ENCODE results near the gene OBSCN. TPM values are rescaled to one million over a fixed set of nuclear protein-coding genes. Genes with fewer than 3 reads are reported as not detected.

Gene OBSCN
- total RNA-seq, 1 experiment from 2014 or later = 29.1 TPM

GRCh38 chr1:228304225-228304624, 96.4 kb downstream of the OBSCN start:
- ATAC-seq (no peak), DNase-seq (no peak)
- no peak overlapping the region for H3K4me3 ChIP-seq (ENCODE audit: low read length)
- CTCF ChIA-PET = no interaction called here
- peaks cover 20% of the 10 kb centered on the region for H3K9me3 ChIP-seq (ENCODE audit: low read length)
- POLR2A ChIA-PET (ENCODE audit: unreplicated experiment) = no interaction called here
- no peak overlapping the region for H3K27ac ChIP-seq (ENCODE audit: low read length)
- no peaks in the 10 kb centered on the region for H3K27me3 ChIP-seq (ENCODE audit: low read length)
- BruUV-seq (replicated peaks) = no TSS peak
- H3K9me2 ChIP-seq (replicated peaks; ENCODE audit: low read length) = no peaks in the 10 kb centered on the region
- H3F3A ChIP-seq (ENCODE audit: low read length, unreplicated experiment) = no peaks in the 10 kb centered on the region
- H2AFZ ChIP-seq (ENCODE audit: low read length) = no peak overlapping the region
- no peaks in the 10 kb centered on the region for H3K79me2 ChIP-seq (ENCODE audit: low read length)
- no peak overlapping the region for H3K9ac ChIP-seq (ENCODE audit: low read length)
- no peak overlapping the region for H3K4me2 ChIP-seq (ENCODE audit: low read length)
- no peak for TF ChIP-seq EZH2phosphoT487 (IDR thresholded peaks at IDR 0.05; ENCODE audit: borderline replicate concordance, low read length)
- no peak for TF ChIP-seq EZH2 (IDR thresholded peaks at IDR 0.05; ENCODE audit: low read length, unreplicated experiment)
- no peak for TF ChIP-seq CTCF (conservative IDR thresholded peaks at IDR 0.05; ENCODE audit: low read depth, low read length)
- intact Hi-C loops (cut with micrococcal nuclease) = no loop called here
- H4K20me1 ChIP-seq (ENCODE audit: low read length) = no peaks in the 10 kb centered on the region
- H3K36me3 ChIP-seq (ENCODE audit: low read depth, low read length) = no peaks in the 10 kb centered on the region
- H3K4me1 ChIP-seq (ENCODE audit: insufficient read depth, low read length) = no peaks in the 10 kb centered on the region

GRCh38 chr1:228304766-228305395, 97.0 kb downstream of the OBSCN start:
- no peaks in the 10 kb centered on the region for H3K27me3 ChIP-seq (ENCODE audit: low read length)
- DNase-seq (no peak), ATAC-seq (no peak; the same call in 1 of the 2 replicates)
- no peaks in the 10 kb centered on the region for H3F3A ChIP-seq (ENCODE audit: low read length, unreplicated experiment)
- no peaks in the 10 kb centered on the region for H3K36me3 ChIP-seq (ENCODE audit: low read depth, low read length)
- no peak overlapping the region for H3K4me3 ChIP-seq (ENCODE audit: low read length)
- H4K20me1 ChIP-seq (ENCODE audit: low read length) = no peaks in the 10 kb centered on the region
- no peak overlapping the region for H3K4me2 ChIP-seq (ENCODE audit: low read length)
- no peaks in the 10 kb centered on the region for H3K4me1 ChIP-seq (ENCODE audit: insufficient read depth, low read length)
- peaks cover 20% of the 10 kb centered on the region for H3K9me3 ChIP-seq (ENCODE audit: low read length)
- H2AFZ ChIP-seq (ENCODE audit: low read length) = no peak overlapping the region
- no peaks in the 10 kb centered on the region for H3K9me2 ChIP-seq (replicated peaks; ENCODE audit: low read length)
- TF ChIP-seq EZH2phosphoT487 (IDR thresholded peaks at IDR 0.05; ENCODE audit: borderline replicate concordance, low read length) (no peak), EZH2 (IDR thresholded peaks at IDR 0.05; ENCODE audit: low read length, unreplicated experiment) (no peak), CTCF (conservative IDR thresholded peaks at IDR 0.05; ENCODE audit: low read depth, low read length) (no peak)
- H3K9ac ChIP-seq (ENCODE audit: low read length) = no peak overlapping the region
- intact Hi-C loops (cut with micrococcal nuclease) = no loop called here
- ChIA-PET POLR2A (ENCODE audit: unreplicated experiment) (no interaction called here), CTCF (no interaction called here)
- H3K79me2 ChIP-seq (ENCODE audit: low read length) = no peaks in the 10 kb centered on the region
- BruUV-seq (replicated peaks) = no TSS peak
- no peak overlapping the region for H3K27ac ChIP-seq (ENCODE audit: low read length)

- POLR2A ChIA-PET (ENCODE audit: unreplicated experiment) = interaction anchor here (0.6 kb wide), 1 partner anchor 82 kb away, joined by 3 read pairs; no protein-coding TSS in a partner anchor
- DNase-seq (no peak), ATAC-seq (no peak)
- no peak overlapping the region for H2AFZ ChIP-seq (ENCODE audit: low read length)
- H3K4me1 ChIP-seq (ENCODE audit: insufficient read depth, low read length) = no peaks in the 10 kb centered on the region
- H3K27me3 ChIP-seq (ENCODE audit: low read length) = no peaks in the 10 kb centered on the region
- CTCF ChIA-PET = no interaction called here
- no peak overlapping the region for H3K27ac ChIP-seq (ENCODE audit: low read length)
- no peaks in the 10 kb centered on the region for H4K20me1 ChIP-seq (ENCODE audit: low read length)
- no peaks in the 10 kb centered on the region for H3F3A ChIP-seq (ENCODE audit: low read length, unreplicated experiment)
- H3K4me2 ChIP-seq (ENCODE audit: low read length) = no peak overlapping the region
- no peaks in the 10 kb centered on the region for H3K36me3 ChIP-seq (ENCODE audit: low read depth, low read length)
- TF ChIP-seq EZH2phosphoT487 (IDR thresholded peaks at IDR 0.05; ENCODE audit: borderline replicate concordance, low read length) (no peak), EZH2 (IDR thresholded peaks at IDR 0.05; ENCODE audit: low read length, unreplicated experiment) (no peak), CTCF (conservative IDR thresholded peaks at IDR 0.05; ENCODE audit: low read depth, low read length) (no peak)
- no TSS peak for BruUV-seq (replicated peaks)
- H3K9me3 ChIP-seq (ENCODE audit: low read length) = peaks cover 20% of the 10 kb centered on the region
- no peak overlapping the region for H3K4me3 ChIP-seq (ENCODE audit: low read length)
- H3K79me2 ChIP-seq (ENCODE audit: low read length) = no peaks in the 10 kb centered on the region
- H3K9me2 ChIP-seq (replicated peaks; ENCODE audit: low read length) = no peaks in the 10 kb centered on the region
- intact Hi-C loops (cut with micrococcal nuclease) = no loop called here
- no peak overlapping the region for H3K9ac ChIP-seq (ENCODE audit: low read length)
These were observed 97.9 kb downstream of the OBSCN start for GRCh38 chr1:228305721-228306152.

Measured in PC-3 (cell line).